ENCODE results near the gene NXPE3. TPM values are rescaled to one million over a fixed set of nuclear protein-coding genes. Genes with fewer than 3 reads are reported as not detected.
A peak's percentile ranks its signal among the peaks of the same experiment; 100 is the strongest.

The NXPE3 gene
- total RNA-seq, 2 donors from 2014 or later = 14.9 to 20.6 TPM

GRCh38 chr3:101810022-101810418, 31.0 kb downstream of the NXPE3 start:
- H3K27me3 Mint-ChIP-seq = no peaks in the 10 kb centered on the region
- no peaks in the 10 kb centered on the region for H3K9me3 Mint-ChIP-seq
- DNase-seq (ENCODE audit: low spot score) = no peak
- H3K4me1 Mint-ChIP-seq (ENCODE audit: low read depth in 2 of 2) = peaks cover 14 to 34% of the 10 kb centered on the region in 2 donors
- peak overlapping the region; percentile 26 to 31 for H3K27ac Mint-ChIP-seq
- H3K4me3 Mint-ChIP-seq = no peak overlapping the region
- H3K36me3 Mint-ChIP-seq = no peaks in the 10 kb centered on the region
- no peak for ATAC-seq

GRCh38 chr3:101811875-101812274, 32.9 kb downstream of the NXPE3 start:
- no peak overlapping the region for H3K27ac Mint-ChIP-seq
- DNase-seq (ENCODE audit: low spot score) (no peak), ATAC-seq (no peak)
- no peak overlapping the region for H3K4me3 Mint-ChIP-seq
- no peaks in the 10 kb centered on the region for H3K9me3 Mint-ChIP-seq
- peaks cover 18 to 40% of the 10 kb centered on the region in 2 donors for H3K4me1 Mint-ChIP-seq (ENCODE audit: low read depth in 2 of 2)
- H3K27me3 Mint-ChIP-seq = no peaks in the 10 kb centered on the region
- H3K36me3 Mint-ChIP-seq = no peaks in the 10 kb centered on the region

- Mint-ChIP-seq H3K27me3 (no peaks in the 10 kb centered on the region), H3K27ac (peak overlapping the region in 1 of 2 donors; percentile 47), H3K4me1 (ENCODE audit: low read depth in 2 of 2) (peaks cover 22 to 40% of the 10 kb centered on the region in 2 donors), H3K4me3 (no peak overlapping the region), H3K9me3 (no peaks in the 10 kb centered on the region), H3K36me3 (no peaks in the 10 kb centered on the region)
- no peak for DNase-seq (ENCODE audit: low spot score)
- ATAC-seq = no peak
These were observed 33.9 kb downstream of the NXPE3 start for GRCh38 chr3:101812895-101813294.

GRCh38 chr3:101813817-101814440, 34.9 kb downstream of the NXPE3 start:
- no peak for DNase-seq (ENCODE audit: low spot score)
- H3K4me1 Mint-ChIP-seq (ENCODE audit: low read depth in 2 of 2) = peaks cover 20 to 38% of the 10 kb centered on the region in 2 donors

GRCh38 chr3:101814835-101815234, 35.8 kb downstream of the NXPE3 start:
- Mint-ChIP-seq H3K4me3 (peak overlapping the region; percentile 52), H3K9me3 (no peaks in the 10 kb centered on the region), H3K27ac (peak overlapping the region; percentile 28 to 56), H3K4me1 (ENCODE audit: low read depth in 2 of 2) (peaks cover 22 to 32% of the 10 kb centered on the region in 2 donors), H3K27me3 (no peaks in the 10 kb centered on the region), H3K36me3 (no peaks in the 10 kb centered on the region)
- DNase-seq (ENCODE audit: low spot score) = no peak
- ATAC-seq = peak in 1 of 2 donors; percentile 63

More at GRCh38 chr3:101813817-101814440, 34.9 kb downstream of the NXPE3 start:
- Mint-ChIP-seq H3K4me3 (no peak overlapping the region), H3K27me3 (no peaks in the 10 kb centered on the region), H3K27ac (peak overlapping the region; percentile 47 to 56), H3K36me3 (no peaks in the 10 kb centered on the region), H3K9me3 (no peaks in the 10 kb centered on the region)
- ATAC-seq = no peak

- Mint-ChIP-seq H3K27me3 (no peaks in the 10 kb centered on the region), H3K9me3 (no peaks in the 10 kb centered on the region)
- no peak for ATAC-seq
These were observed 37.5 kb downstream of the NXPE3 start for GRCh38 chr3:101816215-101817149.

GRCh38 chr3:101817992-101818391, 39.0 kb downstream of the NXPE3 start:
- ATAC-seq = no peak
- Mint-ChIP-seq H3K27ac (peak overlapping the region in 1 of 2 donors; percentile 67), H3K36me3 (peaks cover 7% of the 10 kb centered on the region), H3K27me3 (no peaks in the 10 kb centered on the region), H3K4me3 (no peak overlapping the region), H3K4me1 (ENCODE audit: low read depth in 2 of 2) (peaks cover 25 to 28% of the 10 kb centered on the region in 2 donors), H3K9me3 (no peaks in the 10 kb centered on the region)
- no peak for DNase-seq (ENCODE audit: low spot score)

More at GRCh38 chr3:101816215-101817149, 37.5 kb downstream of the NXPE3 start:
- no peaks in the 10 kb centered on the region for H3K36me3 Mint-ChIP-seq
- H3K27ac Mint-ChIP-seq = peak overlapping the region in 1 of 2 donors; percentile 67
- no peak for DNase-seq (ENCODE audit: low spot score)
- no peak overlapping the region for H3K4me3 Mint-ChIP-seq
- H3K4me1 Mint-ChIP-seq (ENCODE audit: low read depth in 2 of 2) = peaks cover 25 to 28% of the 10 kb centered on the region in 2 donors

GRCh38 chr3:101819649-101820206, 40.7 kb downstream of the NXPE3 start:
- DNase-seq (ENCODE audit: low spot score) (no peak), ATAC-seq (no peak)
- no peak overlapping the region for H3K4me3 Mint-ChIP-seq
- no peaks in the 10 kb centered on the region for H3K9me3 Mint-ChIP-seq
- H3K27me3 Mint-ChIP-seq = no peaks in the 10 kb centered on the region
- peaks cover 18 to 20% of the 10 kb centered on the region in 2 donors for H3K4me1 Mint-ChIP-seq (ENCODE audit: low read depth in 2 of 2)
- H3K36me3 Mint-ChIP-seq = peaks cover 7% of the 10 kb centered on the region
- H3K27ac Mint-ChIP-seq = peak overlapping the region in 1 of 2 donors; percentile 21

- no peak for ATAC-seq
- Mint-ChIP-seq H3K4me1 (ENCODE audit: low read depth in 2 of 2) (peaks cover 19 to 20% of the 10 kb centered on the region in 2 donors), H3K4me3 (no peak overlapping the region), H3K27ac (peak overlapping the region in 1 of 2 donors; percentile 4), H3K9me3 (no peaks in the 10 kb centered on the region), H3K36me3 (peaks cover 7% of the 10 kb centered on the region), H3K27me3 (no peaks in the 10 kb centered on the region)
- no peak for DNase-seq (ENCODE audit: low spot score)
These were observed 42.5 kb downstream of the NXPE3 start for GRCh38 chr3:101821503-101821902.

GRCh38 chr3:101823525-101823924, 44.5 kb downstream of the NXPE3 start:
- no peak overlapping the region for H3K4me3 Mint-ChIP-seq
- H3K36me3 Mint-ChIP-seq = peaks cover 12% of the 10 kb centered on the region
- peak overlapping the region in 1 of 2 donors; percentile 35 for H3K27ac Mint-ChIP-seq
- DNase-seq (ENCODE audit: low spot score) = no peak
- no peak for ATAC-seq
- H3K4me1 Mint-ChIP-seq (ENCODE audit: low read depth in 2 of 2) = peaks cover 27 to 37% of the 10 kb centered on the region in 2 donors
- H3K9me3 Mint-ChIP-seq = no peaks in the 10 kb centered on the region
- H3K27me3 Mint-ChIP-seq = no peaks in the 10 kb centered on the region

- Mint-ChIP-seq H3K27me3 (no peaks in the 10 kb centered on the region), H3K36me3 (peaks cover 12% of the 10 kb centered on the region), H3K27ac (no peak overlapping the region), H3K4me1 (ENCODE audit: low read depth in 2 of 2) (peaks cover 32 to 45% of the 10 kb centered on the region in 2 donors), H3K4me3 (no peak overlapping the region), H3K9me3 (no peaks in the 10 kb centered on the region)
- ATAC-seq (no peak), DNase-seq (ENCODE audit: low spot score) (no peak)
These were observed 45.7 kb downstream of the NXPE3 start for GRCh38 chr3:101824702-101825101.

GRCh38 chr3:101825904-101826445, 47.0 kb downstream of the NXPE3 start:
- no peak for DNase-seq (ENCODE audit: low spot score)
- Mint-ChIP-seq H3K27me3 (no peaks in the 10 kb centered on the region), H3K4me1 (ENCODE audit: low read depth in 2 of 2) (peaks cover 37 to 50% of the 10 kb centered on the region in 2 donors), H3K9me3 (no peaks in the 10 kb centered on the region), H3K27ac (peak overlapping the region; percentile 88 to 95), H3K4me3 (peak overlapping the region; percentile 90), H3K36me3 (peaks cover 12% of the 10 kb centered on the region)
- ATAC-seq = no peak

All from natural killer cell treated with Interleukin-12 subunit alpha and Interleukin-12 subunit beta and Interleukin-15 and Interleukin-18, amount 100 ng/mL, for 72 hours (primary cell).